SK-N-SH treated with all-trans-retinoic acid at 6 μM for 48 hours (cell line): ENCODE results near the gene CLIC5.
A peak's percentile ranks its signal among the peaks of the same experiment; 100 is the strongest.
"Not testable (repeated sequence)": the region's sequence is repeated elsewhere in the genome, so short reads cannot be mapped to it uniquely, and the experiment has no call there.

Experiments used
- ATAC-seq: fragments of 200-7000 bp; cut with Tn5 transposase; 3 replicates; pipeline ENCODE4 v1.9.1; 2020; ENCODE audit warnings: mild to moderate bottlenecking, moderate library complexity
- ARNTL ChIP-seq: fragments of 450-650 bp; formaldehyde crosslinking; IDR thresholded peaks from 2 replicates; pipeline ENCODE4 v1.5.0; 2020; ENCODE audit warnings: low read depth, mild to moderate bottlenecking, moderate library complexity, borderline replicate concordance
- BACH2 ChIP-seq: fragments of 250-450 bp; sonication (Bioruptor Pico); IDR thresholded peaks from 2 replicates; pipeline ENCODE4 v1.9.0; 2021; ENCODE audit warnings: mild to moderate bottlenecking, borderline replicate concordance
- CREB5 ChIP-seq: fragments of 250-450 bp; sonication (Bioruptor Pico); IDR thresholded peaks from 2 replicates; pipeline ENCODE4 v1.5.1; 2020; ENCODE audit warnings: low read depth, mild to moderate bottlenecking, moderate library complexity
- CSDC2 ChIP-seq: fragments of 250-450 bp; sonication (Bioruptor Pico); IDR thresholded peaks from 2 replicates; pipeline ENCODE4 v1.5.0; 2020; ENCODE audit warnings: mild to moderate bottlenecking, moderate library complexity
- CSRNP3 ChIP-seq: fragments of 250-450 bp; sonication (Bioruptor Pico); IDR thresholded peaks from 2 replicates; pipeline ENCODE4 v1.5.1; 2021; ENCODE audit warnings: mild to moderate bottlenecking, moderate library complexity
- ESRRG ChIP-seq: fragments of 250-450 bp; sonication (Bioruptor Pico); IDR thresholded peaks from 2 replicates; pipeline ENCODE4 v1.6.1; 2021; ENCODE audit warnings: mild to moderate bottlenecking
- OSR1 ChIP-seq: fragments of 250-450 bp; sonication (Bioruptor Pico); IDR thresholded peaks from 2 replicates; pipeline ENCODE4 v1.8.0; 2022; ENCODE audit warnings: moderate library complexity, mild to moderate bottlenecking, inconsistent platforms
- POU6F1 ChIP-seq: fragments of 250-450 bp; sonication (Bioruptor Pico); IDR thresholded peaks from 2 replicates; pipeline ENCODE4 v1.8.0; 2021; ENCODE audit warnings: low read depth, mild to moderate bottlenecking, moderate library complexity, borderline replicate concordance
- PPARA ChIP-seq: fragments of 250-450 bp; sonication (Bioruptor Pico); IDR thresholded peaks from 2 replicates; pipeline ENCODE4 v1.5.0; 2020; ENCODE audit warnings: mild to moderate bottlenecking, borderline replicate concordance
- RARB ChIP-seq: fragments of 250-450 bp; sonication (Bioruptor Pico); IDR thresholded peaks from 2 replicates; pipeline ENCODE4 v1.8.0; 2021; ENCODE audit warnings: mild to moderate bottlenecking, moderate library complexity
- SNAI2 ChIP-seq: fragments of 250-450 bp; sonication (Bioruptor Pico); IDR thresholded peaks from 2 replicates; pipeline ENCODE4 v1.5.0; 2020; ENCODE audit warnings: mild to moderate bottlenecking, moderate library complexity
- TOX ChIP-seq: fragments of 250-450 bp; sonication (Bioruptor Pico); IDR thresholded peaks from 2 replicates; pipeline ENCODE4 v1.8.0; 2021; ENCODE audit warnings: mild to moderate bottlenecking, moderate library complexity, borderline replicate concordance
- TSHZ2 ChIP-seq: fragments of 250-450 bp; sonication (Bioruptor Pico); IDR thresholded peaks from 2 replicates; pipeline ENCODE4 v1.5.0; 2020; ENCODE audit warnings: mild to moderate bottlenecking, moderate library complexity
- ZFP3 ChIP-seq: fragments of 250-450 bp; sonication (Bioruptor Pico); IDR thresholded peaks from 2 replicates; pipeline ENCODE4 v1.5.0; 2020; ENCODE audit warnings: mild to moderate bottlenecking, moderate library complexity
- ZFP30 ChIP-seq: fragments of 450-650 bp; formaldehyde crosslinking; IDR thresholded peaks from 2 replicates; pipeline ENCODE4 v1.5.0; 2022; ENCODE audit warnings: mild to moderate bottlenecking, moderate library complexity
- ZNF565 ChIP-seq: fragments of 450-650 bp; formaldehyde crosslinking; conservative IDR thresholded peaks from 2 replicates; pipeline ENCODE4 v1.5.0; 2020; ENCODE audit warnings: low read depth, mild to moderate bottlenecking, moderate library complexity
- ZNF70 ChIP-seq: fragments of 450-650 bp; formaldehyde crosslinking; IDR thresholded peaks from 2 replicates; pipeline ENCODE4 v1.5.0; 2020; ENCODE audit warnings: mild to moderate bottlenecking, moderate library complexity

CLIC5 gene

GRCh38 chr6:45930420-45931040, 85.1 kb downstream of the CLIC5 start:
- no peak for TF ChIP-seq CREB5 (CRISPR knock-in tag)
- ATAC-seq, result peak; percentile 88

GRCh38 chr6:45929421-45930361, 86.0 kb downstream of the CLIC5 start:
- ATAC-seq, result no peak; the same call in 2 of the 3 replicates

GRCh38 chr6:45928721-45929305, 86.8 kb downstream of the CLIC5 start:
- no peak for TF ChIP-seq BACH2 (CRISPR knock-in tag)
- no peak for TF ChIP-seq ZNF565 (CRISPR knock-in tag)
- no peak for TF ChIP-seq ZNF70 (CRISPR knock-in tag)
- TF ChIP-seq ZFP3 (CRISPR knock-in tag), result no peak
- no peak for TF ChIP-seq ARNTL (CRISPR knock-in tag)
- TF ChIP-seq, all 23 proteins: peak for 0
- no peak for ATAC-seq

More at GRCh38 chr6:45929421-45930361, 86.0 kb downstream of the CLIC5 start:
- no peak for TF ChIP-seq RARB (CRISPR knock-in tag)
- no peak for TF ChIP-seq ARNTL (CRISPR knock-in tag)
- no peak for TF ChIP-seq ESRRG
- no peak for TF ChIP-seq CSDC2 (CRISPR knock-in tag)
- no peak for TF ChIP-seq ZFP30 (CRISPR knock-in tag)
- no peak for TF ChIP-seq TOX (CRISPR knock-in tag)
- TF ChIP-seq TSHZ2, result no peak
- TF ChIP-seq SNAI2 (CRISPR knock-in tag), result no peak
- TF ChIP-seq BACH2 (CRISPR knock-in tag), result no peak
- TF ChIP-seq ZFP3 (CRISPR knock-in tag), result no peak
- no peak for TF ChIP-seq POU6F1
- no peak for TF ChIP-seq CSRNP3 (CRISPR knock-in tag)

- no peak for TF ChIP-seq TSHZ2
- no peak for TF ChIP-seq PPARA (CRISPR knock-in tag)
- no peak for TF ChIP-seq ZNF565 (CRISPR knock-in tag)
- TF ChIP-seq OSR1 (CRISPR knock-in tag), result no peak
- no peak for ATAC-seq
Measured at GRCh38 chr6:45927421-45928320, 88.0 kb downstream of the CLIC5 start.

- ATAC-seq, result not testable (repeated sequence)
Measured at GRCh38 chr6:45926423-45926822, 89.2 kb downstream of the CLIC5 start.
